OCI-LY3 (cell line): Measurements from ENCODE around the gene SDK2.

ENCODE experiments used
- H2AFZ ChIP-seq: fragments of 200-600, 300-600 bp; shearing (Covaris generic); 2 replicates; pipeline ENCODE4 v1.6.0; 2014; ENCODE audit warnings: antibody characterized with exemption, low read depth, low read length
- H3K27ac ChIP-seq: fragments of 200-600, 300-600 bp; sonication (generic); 2 replicates; pipeline ENCODE4 v1.5.1; 2014; ENCODE audit warnings: mild to moderate bottlenecking, low read length, moderate library complexity, mixed read lengths
- H3K27me3 ChIP-seq: fragments of 200-600, 300-600 bp; sonication (generic); 2 replicates; pipeline ENCODE4 v1.6.1; 2014; ENCODE audit warnings: low read depth, low read length, mixed read lengths
- H3K36me3 ChIP-seq: fragments of 200-600, 300-600 bp; sonication (generic); replicated peaks from 2 replicates; pipeline ENCODE3; 2014; ENCODE audit warnings: low read depth, low read length, mixed read lengths
- H3K4me1 ChIP-seq: fragments of 300-600, 200-600 bp; sonication (generic); 2 replicates; pipeline ENCODE4 v1.6.1; 2014; ENCODE audit warnings: low read length, mixed read lengths
- H3K4me2 ChIP-seq: fragments of 200-600, 300-600 bp; sonication (generic); 2 replicates; pipeline ENCODE4 v1.6.1; 2014; ENCODE audit warnings: low read length, mixed read lengths
- H3K4me3 ChIP-seq: fragments of 300-600, 200-600 bp; sonication (generic); 2 replicates; pipeline ENCODE4 v1.5.1; 2014; ENCODE audit warnings: antibody characterized with exemption, mild to moderate bottlenecking, low read length, moderate library complexity
- H3K79me2 ChIP-seq: fragments of 300-600, 200-600 bp; shearing (Covaris generic); 2 replicates; pipeline ENCODE4 v1.6.1; 2014; ENCODE audit warnings: mild to moderate bottlenecking, low read length, mixed read lengths
- H3K9ac ChIP-seq: fragments of 300-600, 200-600 bp; shearing (Covaris generic); 2 replicates; pipeline ENCODE4 v1.6.0; 2014; ENCODE audit warnings: mild to moderate bottlenecking, low read length, moderate library complexity
- H3K9me3 ChIP-seq: fragments of 200-600, 300-600 bp; shearing (Covaris generic); 2 replicates; pipeline ENCODE4 v1.6.1; 2014; ENCODE audit warnings: low read length, mixed read lengths; ENCODE audit not compliant: insufficient read depth
- H4K20me1 ChIP-seq: fragments of 200-600, 300-600 bp; sonication (generic); 2 replicates; pipeline ENCODE4 v1.6.1; 2016; ENCODE audit warnings: low read length, mixed read lengths; ENCODE audit not compliant: insufficient read depth
- CTCF ChIP-seq: fragments of 200-600, 300-600 bp; sonication (generic); IDR thresholded peaks from 2 replicates; pipeline ENCODE4 v1.5.1; 2014; ENCODE audit warnings: antibody characterized with exemption, low read length, low read depth
- EZH2phosphoT487 ChIP-seq: fragments of 200-600 bp; shearing (Covaris generic); IDR thresholded peaks from 2 replicates; pipeline ENCODE4 v1.6.1; 2018; ENCODE audit warnings: antibody characterized with exemption, mixed run types, low read depth

SDK2 gene

GRCh38 chr17:73324160-73324475 is 320.1 kb downstream of the SDK2 start:
- Histone ChIP-seq H3K27ac (no peak overlapping the region), H3K4me1 (no peaks in the 10 kb centered on the region), H3K9me3 (no peaks in the 10 kb centered on the region), H3K4me3 (no peak overlapping the region), H2AFZ (no peak overlapping the region), H4K20me1 (no peaks in the 10 kb centered on the region), H3K36me3 (no peaks in the 10 kb centered on the region), H3K27me3 (peaks cover 13% of the 10 kb centered on the region), H3K4me2 (no peak overlapping the region), H3K79me2 (no peaks in the 10 kb centered on the region), H3K9ac (no peak overlapping the region)
- TF ChIP-seq EZH2phosphoT487, result no peak
- no peak for TF ChIP-seq CTCF

- Histone ChIP-seq H3K4me3 (no peak overlapping the region), H4K20me1 (no peaks in the 10 kb centered on the region), H3K27ac (no peak overlapping the region), H3K9ac (no peak overlapping the region), H2AFZ (no peak overlapping the region), H3K36me3 (no peaks in the 10 kb centered on the region), H3K27me3 (peaks cover 13% of the 10 kb centered on the region), H3K4me2 (no peak overlapping the region), H3K4me1 (no peaks in the 10 kb centered on the region), H3K9me3 (no peaks in the 10 kb centered on the region), H3K79me2 (no peaks in the 10 kb centered on the region)
- TF ChIP-seq CTCF (no peak), EZH2phosphoT487 (no peak)
Observed at GRCh38 chr17:73323409-73324159, 320.7 kb downstream of the SDK2 start.

- H3K9me3 ChIP-seq, result no peaks in the 10 kb centered on the region
- H2AFZ ChIP-seq, result no peak overlapping the region
- peaks cover 10% of the 10 kb centered on the region for H3K4me1 ChIP-seq
- H3K4me3 ChIP-seq, result no peak overlapping the region
- H3K36me3 ChIP-seq, result no peaks in the 10 kb centered on the region
- H3K79me2 ChIP-seq, result no peaks in the 10 kb centered on the region
- H3K27ac ChIP-seq, result no peak overlapping the region
- peaks cover 13% of the 10 kb centered on the region for H3K27me3 ChIP-seq
- H4K20me1 ChIP-seq, result no peaks in the 10 kb centered on the region
- H3K9ac ChIP-seq, result no peak overlapping the region
- TF ChIP-seq CTCF, result no peak
- TF ChIP-seq EZH2phosphoT487, result no peak
- no peak overlapping the region for H3K4me2 ChIP-seq
Observed at GRCh38 chr17:73320601-73321264, 323.5 kb downstream of the SDK2 start.

GRCh38 chr17:73319766-73320165 is 324.5 kb downstream of the SDK2 start:
- Histone ChIP-seq H3K4me3 (no peak overlapping the region), H3K9ac (no peak overlapping the region), H2AFZ (no peak overlapping the region), H3K4me1 (peaks cover 10% of the 10 kb centered on the region), H3K9me3 (no peaks in the 10 kb centered on the region), H3K27ac (no peak overlapping the region), H4K20me1 (no peaks in the 10 kb centered on the region), H3K36me3 (no peaks in the 10 kb centered on the region), H3K79me2 (no peaks in the 10 kb centered on the region), H3K27me3 (peaks cover 19% of the 10 kb centered on the region), H3K4me2 (no peak overlapping the region)
- TF ChIP-seq EZH2phosphoT487, result no peak
- TF ChIP-seq CTCF, result no peak
